IPS-18c (cell line): ENCODE measurements around the gene DNAJB1.
"Not testable (repeated sequence)": the region's sequence is repeated elsewhere in the genome, so short reads cannot be mapped to it uniquely, and the experiment has no call there.

Experiments used
- H3K4me3 ChIP-seq: 2 replicates; pipeline ENCODE4 v1.7.0; 2013; ENCODE audit warnings: low read depth, mild to moderate bottlenecking, low read length, moderate library complexity; ENCODE audit not compliant: insufficient read depth
- H3K9me3 ChIP-seq: one replicate; pipeline ENCODE4 v1.6.1; 2013; ENCODE audit warnings: mild to moderate bottlenecking, low read length, moderate library complexity; ENCODE audit not compliant: control insufficient read depth, insufficient read depth

Gene DNAJB1

GRCh38 chr19:14555918-14556661, 37.9 kb upstream of the DNAJB1 start:
- H3K9me3 ChIP-seq = no peaks in the 10 kb centered on the region
- H3K4me3 ChIP-seq = no peak overlapping the region

GRCh38 chr19:14554382-14554812, 36.2 kb upstream of the DNAJB1 start:
- no peak overlapping the region for H3K4me3 ChIP-seq
- H3K9me3 ChIP-seq = no peaks in the 10 kb centered on the region

GRCh38 chr19:14553939-14554243, 35.7 kb upstream of the DNAJB1 start:
- Histone ChIP-seq H3K4me3 (no peak overlapping the region), H3K9me3 (no peaks in the 10 kb centered on the region)

GRCh38 chr19:14553042-14553938, 35.1 kb upstream of the DNAJB1 start:
- Histone ChIP-seq H3K9me3 (no peaks in the 10 kb centered on the region), H3K4me3 (no peak overlapping the region)

GRCh38 chr19:14552006-14552360, 33.8 kb upstream of the DNAJB1 start:
- not testable (repeated sequence) for H3K4me3 ChIP-seq, H3K9me3 ChIP-seq

DNA sequence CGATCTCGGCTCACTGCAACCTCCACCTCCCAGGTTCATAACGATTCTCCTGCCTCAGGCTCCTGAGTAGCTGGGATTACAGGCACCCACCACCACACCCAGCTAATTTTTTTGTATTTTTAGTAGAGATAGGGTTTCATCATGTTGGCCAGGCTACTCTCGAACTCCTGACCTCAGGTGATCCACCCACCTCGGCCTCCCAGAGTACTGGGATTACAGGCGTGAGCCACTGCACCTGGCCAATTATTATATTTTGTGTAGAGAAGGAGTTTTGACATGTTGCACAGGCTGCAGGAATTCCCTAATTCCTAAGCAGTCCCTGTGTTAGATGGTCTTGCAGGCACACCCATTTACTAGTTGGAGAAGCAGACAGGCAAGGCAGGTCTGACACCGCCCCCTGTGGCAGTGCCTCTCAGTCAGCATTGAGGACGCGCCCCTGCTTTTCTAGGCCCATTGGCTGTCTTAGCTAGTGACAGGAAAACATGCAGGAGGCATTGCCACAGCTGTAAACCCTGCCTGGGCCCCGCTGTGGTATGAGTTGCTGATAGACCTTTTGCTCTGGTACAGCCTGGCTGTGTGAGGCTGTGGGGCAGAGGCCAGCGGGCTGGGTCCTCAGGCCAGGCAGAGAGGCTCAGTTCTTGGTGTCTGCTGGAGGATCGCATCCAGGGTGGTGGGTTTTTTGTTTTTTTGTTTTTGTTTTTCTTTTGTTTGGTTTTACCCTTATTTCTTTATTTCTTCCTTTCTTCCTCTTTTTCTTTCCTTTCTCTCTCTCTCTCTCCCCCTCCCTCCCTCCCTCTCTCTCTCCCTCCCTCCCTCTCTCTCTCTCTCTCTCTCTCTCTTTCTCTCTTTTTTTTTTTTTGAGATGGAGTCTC, 33.2 kb upstream of the DNAJB1 start:
- H3K9me3 ChIP-seq, H3K4me3 ChIP-seq: not testable (repeated sequence)

- no peak overlapping the region for H3K4me3 ChIP-seq
- H3K9me3 ChIP-seq = no peaks in the 10 kb centered on the region
These were observed 32.1 kb upstream of the DNAJB1 start for GRCh38 chr19:14550201-14550754.

DNA sequence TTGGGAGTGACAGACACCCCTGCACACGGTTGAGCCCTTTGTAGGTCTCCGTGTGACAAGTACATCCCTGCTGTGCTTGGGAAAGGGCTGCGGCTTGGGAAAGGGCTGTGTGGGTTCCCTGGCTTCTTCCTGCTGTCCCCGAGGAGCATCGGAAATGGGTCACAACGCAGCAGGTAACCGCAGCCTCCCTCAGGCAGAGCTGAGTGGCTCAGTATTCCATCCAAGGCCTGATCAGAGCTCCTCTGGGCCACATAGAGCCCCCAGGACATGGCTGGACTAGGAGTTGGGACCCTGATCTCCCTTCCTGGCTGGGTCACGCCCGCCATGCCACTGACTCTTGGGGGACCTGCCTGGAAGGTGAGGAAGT, 27.5 kb upstream of the DNAJB1 start:
- H3K9me3 ChIP-seq = no peaks in the 10 kb centered on the region

DNA sequence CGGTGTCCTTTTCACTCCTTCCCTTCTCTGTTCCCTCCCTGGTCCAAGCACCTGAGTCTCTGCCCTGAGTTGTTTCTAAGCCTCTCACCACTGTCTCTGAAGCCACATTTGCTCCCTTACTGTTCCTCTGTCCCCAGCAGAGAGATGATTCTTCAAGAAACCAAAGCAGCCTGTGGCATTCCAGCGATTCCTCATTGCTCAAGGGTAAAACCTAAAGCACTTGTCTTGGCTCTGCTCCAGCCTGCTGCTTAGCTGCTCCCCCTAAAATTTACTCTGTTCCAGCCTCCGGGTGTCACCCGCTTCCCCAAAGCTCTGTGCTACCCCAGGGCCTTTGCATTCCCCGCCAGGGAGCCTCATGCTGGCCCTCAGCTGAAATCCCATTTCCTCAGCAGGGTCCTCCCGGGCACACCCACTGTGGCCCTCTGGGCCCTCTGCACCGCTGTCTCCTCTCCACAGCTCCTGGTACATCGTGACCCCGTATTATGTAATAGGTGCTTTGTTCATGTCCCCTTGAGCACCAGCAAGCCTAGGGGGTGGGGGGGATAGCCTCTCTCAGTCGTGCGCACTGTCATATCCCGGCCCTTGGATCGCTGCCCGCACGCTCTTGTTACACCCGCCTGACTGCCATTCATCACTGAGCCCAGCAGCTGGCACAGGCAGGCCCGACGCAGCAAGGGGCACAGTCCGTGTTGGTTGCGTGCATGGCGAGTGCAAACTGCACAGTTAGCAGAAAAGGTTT, 26.9 kb upstream of the DNAJB1 start:
- Histone ChIP-seq H3K9me3 (no peaks in the 10 kb centered on the region), H3K4me3 (no peak overlapping the region)

More for the DNA sequence above, 27.5 kb upstream of the DNAJB1 start:
- H3K4me3 ChIP-seq = no peak overlapping the region

DNA sequence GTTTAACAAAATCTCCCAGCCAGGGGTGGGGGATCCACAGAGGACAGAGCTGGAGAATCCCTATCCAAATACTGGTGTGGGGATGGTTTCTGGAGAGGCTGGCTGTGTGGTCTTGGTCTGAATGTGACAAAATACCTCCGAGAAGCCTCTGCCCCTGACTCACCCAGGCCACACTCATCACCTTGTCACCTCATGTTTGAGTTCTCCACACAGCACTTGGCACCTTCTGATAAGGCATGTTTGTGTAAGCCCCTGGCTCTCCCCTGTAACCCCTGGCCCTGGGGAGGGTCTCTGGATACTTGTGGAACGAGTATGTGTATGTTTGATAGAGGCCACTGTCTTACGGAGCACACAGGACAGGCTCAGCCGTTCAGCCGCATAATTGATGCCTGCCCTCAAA, 25.9 kb upstream of the DNAJB1 start:
- Histone ChIP-seq H3K9me3 (no peaks in the 10 kb centered on the region), H3K4me3 (no peak overlapping the region)

DNA sequence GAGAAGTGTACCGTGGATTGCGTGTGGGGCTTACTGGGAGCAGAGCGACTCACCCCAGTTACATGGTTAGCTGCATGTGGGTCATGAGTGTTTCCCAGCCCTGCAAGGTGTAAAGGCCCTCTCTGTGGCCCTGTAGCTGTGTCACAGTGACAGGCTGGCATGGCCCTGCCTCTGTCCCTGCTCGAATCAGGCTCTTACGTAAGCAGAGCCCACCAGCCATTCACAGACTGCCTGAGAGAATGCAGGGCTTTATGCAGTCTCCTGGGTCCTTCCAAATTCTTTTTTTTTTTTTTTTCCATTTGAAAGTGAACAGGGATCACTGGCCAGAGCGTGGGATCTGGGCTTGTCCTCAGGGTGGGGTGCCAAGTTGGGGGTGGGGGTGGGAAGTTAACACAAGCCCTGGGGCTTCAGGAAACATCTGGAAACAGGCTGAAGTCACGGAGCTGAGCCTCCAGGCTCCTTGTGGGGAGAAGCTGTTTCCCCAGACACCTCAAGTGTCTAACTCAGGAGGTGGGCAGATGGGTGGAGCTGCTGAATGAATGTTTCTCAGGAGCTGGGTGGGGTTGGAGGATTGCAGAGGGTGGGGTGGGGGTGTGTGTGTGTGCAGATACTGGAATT, 24.6 kb upstream of the DNAJB1 start:
- no peaks in the 10 kb centered on the region for H3K9me3 ChIP-seq
- no peak overlapping the region for H3K4me3 ChIP-seq

DNA sequence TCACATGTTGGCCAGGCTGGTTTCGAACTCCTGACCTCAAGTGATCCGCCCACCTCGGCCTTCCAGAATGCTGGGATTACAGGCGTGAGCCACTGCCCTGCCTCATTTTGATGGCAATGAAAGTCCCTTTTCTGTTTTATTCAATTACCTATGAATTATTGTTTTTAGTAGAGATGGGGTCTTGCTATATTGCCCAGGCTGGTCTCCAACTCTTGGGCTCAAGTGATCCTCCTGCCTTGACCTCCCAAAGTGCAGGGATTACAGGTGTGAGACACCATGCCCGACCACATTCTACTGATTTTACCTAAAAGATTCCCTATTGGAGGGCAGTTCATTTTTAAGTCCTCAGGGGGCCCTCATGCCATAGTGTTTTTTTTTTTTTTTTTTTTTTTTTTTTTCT, 23.8 kb upstream of the DNAJB1 start:
- H3K9me3 ChIP-seq, H3K4me3 ChIP-seq: not testable (repeated sequence)

- Histone ChIP-seq H3K9me3 (no peaks in the 10 kb centered on the region), H3K4me3 (no peak overlapping the region)
These were observed 22.7 kb upstream of the DNAJB1 start for GRCh38 chr19:14540741-14541525.

DNA sequence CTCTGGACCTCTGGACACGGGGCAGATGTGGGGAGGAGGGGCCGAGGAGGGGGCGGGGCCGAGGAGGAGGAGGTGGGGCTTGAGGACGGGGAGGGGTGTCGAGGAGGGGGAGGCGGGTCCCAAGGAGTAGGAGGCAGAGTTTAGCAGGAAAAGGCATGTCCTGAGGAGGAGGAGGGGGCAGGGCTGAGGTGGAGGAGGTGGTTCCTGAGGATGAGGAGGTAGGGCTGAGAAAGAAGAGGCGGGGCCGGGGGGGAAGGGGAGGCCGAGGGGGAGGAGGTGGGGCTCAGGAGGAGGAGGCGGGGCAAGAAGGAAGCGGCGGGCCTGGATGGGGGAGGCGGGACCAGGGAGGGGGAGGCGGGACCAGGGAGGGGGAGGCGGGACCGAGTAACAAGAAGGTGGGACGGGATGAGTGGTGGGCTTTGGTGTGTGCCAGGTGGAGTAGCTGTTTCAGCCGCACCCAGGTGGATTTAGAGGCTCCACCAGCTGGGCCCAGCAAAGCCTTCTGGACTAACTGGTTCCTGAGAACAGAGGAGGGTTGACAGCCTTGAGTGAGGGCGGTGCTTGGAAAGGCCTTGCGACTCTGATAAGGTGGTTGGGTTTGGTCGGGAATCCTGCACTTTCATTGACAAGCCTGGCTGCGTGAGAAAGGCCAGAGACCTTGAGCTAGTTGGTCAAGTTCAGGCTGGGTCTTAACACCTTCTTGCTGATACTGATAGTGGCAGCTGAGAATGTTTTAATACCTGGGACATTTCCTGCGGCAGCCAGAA, 18.9 kb upstream of the DNAJB1 start:
- peak overlapping the region; percentile 2; the same call in 1 of the 2 replicates for H3K4me3 ChIP-seq
- no peaks in the 10 kb centered on the region for H3K9me3 ChIP-seq

DNA sequence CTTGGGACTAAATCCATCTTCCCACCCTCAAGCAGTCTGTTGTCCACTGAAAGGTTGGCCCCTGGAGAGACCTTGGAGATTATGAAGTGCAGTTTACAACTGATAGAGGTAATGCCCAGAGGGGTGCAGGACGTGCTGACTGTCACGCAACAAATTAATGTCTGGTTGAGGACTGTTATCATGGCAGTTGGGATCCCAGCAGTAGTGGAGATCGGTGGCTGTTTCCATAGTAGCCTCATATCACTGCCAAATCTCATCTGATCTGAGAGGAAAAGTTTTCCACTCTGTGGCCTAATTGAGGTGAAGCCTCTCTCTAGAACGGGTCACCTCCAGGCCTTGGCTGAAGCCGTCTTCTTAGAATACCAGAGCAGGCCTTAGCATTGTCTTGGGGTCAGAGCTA, 15.3 kb upstream of the DNAJB1 start:
- H3K9me3 ChIP-seq = no peaks in the 10 kb centered on the region
- no peak overlapping the region for H3K4me3 ChIP-seq
